Loucy (cell line): ENCODE measurements around the gene RAB7A.
A peak's percentile ranks its signal among the peaks of the same experiment; 100 is the strongest.

Experiments
- H2AFZ ChIP-seq: fragments of 200-600 bp; sonication (generic); 2 replicates; pipeline ENCODE4 v1.6.0; 2016; ENCODE audit warnings: antibody characterized with exemption, mild to moderate bottlenecking, low read length, moderate library complexity
- H3F3A ChIP-seq: fragments of 200-600 bp; 2 replicates; pipeline ENCODE4 v1.6.0; 2016; ENCODE audit warnings: antibody characterized with exemption, low read depth, mild to moderate bottlenecking
- H3K27me3 ChIP-seq: fragments of 200-600 bp; sonication (generic); 2 replicates; pipeline ENCODE4 v1.6.1; 2014; ENCODE audit warnings: low read length, mild to moderate bottlenecking; ENCODE audit not compliant: insufficient read depth, poor library complexity, severe bottlenecking
- H3K36me3 ChIP-seq: fragments of 200-600 bp; sonication (generic); 2 replicates; pipeline ENCODE4 v1.6.1; 2016; ENCODE audit warnings: low read length; ENCODE audit not compliant: insufficient read depth
- H3K4me1 ChIP-seq: fragments of 200-600 bp; sonication (generic); 2 replicates; pipeline ENCODE4 v1.5.1; 2014; ENCODE audit warnings: low read length, mild to moderate bottlenecking; ENCODE audit not compliant: insufficient read depth, poor library complexity, severe bottlenecking
- H3K4me2 ChIP-seq: fragments of 200-600 bp; sonication (generic); 2 replicates; pipeline ENCODE4 v1.6.0; 2014; ENCODE audit warnings: antibody characterized with exemption, low read length, low read depth, mild to moderate bottlenecking; ENCODE audit not compliant: poor library complexity, severe bottlenecking
- H3K4me3 ChIP-seq: fragments of 200-600 bp; sonication (generic); 2 replicates; pipeline ENCODE4 v1.5.1; 2014; ENCODE audit warnings: low read length, mild to moderate bottlenecking, mixed read lengths; ENCODE audit not compliant: poor library complexity, severe bottlenecking
- H3K79me2 ChIP-seq: fragments of 200-600 bp; sonication (generic); 2 replicates; pipeline ENCODE4 v1.6.1; 2014; ENCODE audit warnings: low read length; ENCODE audit not compliant: insufficient read depth
- H3K9ac ChIP-seq: fragments of 200-600 bp; sonication (generic); 2 replicates; pipeline ENCODE4 v1.6.0; 2014; ENCODE audit warnings: mild to moderate bottlenecking, low read depth, low read length, moderate library complexity; ENCODE audit not compliant: poor library complexity, severe bottlenecking
- H3K9me2 ChIP-seq: fragments of 200-600 bp; sonication (generic); replicated peaks from 2 replicates; pipeline ENCODE4 v1.6.1; 2016; ENCODE audit warnings: low read depth, low read length, mixed read lengths
- H3K9me3 ChIP-seq: fragments of 200-600 bp; sonication (generic); 2 replicates; pipeline ENCODE4 v1.6.1; 2014; ENCODE audit warnings: mild to moderate bottlenecking, antibody characterized with exemption, low read length, low read depth; ENCODE audit not compliant: insufficient read depth
- H4K20me1 ChIP-seq: fragments of 200-600 bp; sonication (generic); 2 replicates; pipeline ENCODE4 v1.6.0; 2014; ENCODE audit warnings: antibody characterized with exemption, low read length, mild to moderate bottlenecking; ENCODE audit not compliant: insufficient read depth, poor library complexity, severe bottlenecking
- CTCF ChIP-seq: fragments of 200-600 bp; sonication (generic); conservative IDR thresholded peaks from 2 replicates; pipeline ENCODE4 v1.5.1; 2014; ENCODE audit warnings: mild to moderate bottlenecking, antibody characterized with exemption, low read length
- EZH2phosphoT487 ChIP-seq: fragments of 200-600 bp; IDR thresholded peaks from 2 replicates; pipeline ENCODE4 v1.6.1; 2018; ENCODE audit warnings: antibody characterized with exemption, mild to moderate bottlenecking, moderate library complexity, borderline replicate concordance

RAB7A gene

DNA sequence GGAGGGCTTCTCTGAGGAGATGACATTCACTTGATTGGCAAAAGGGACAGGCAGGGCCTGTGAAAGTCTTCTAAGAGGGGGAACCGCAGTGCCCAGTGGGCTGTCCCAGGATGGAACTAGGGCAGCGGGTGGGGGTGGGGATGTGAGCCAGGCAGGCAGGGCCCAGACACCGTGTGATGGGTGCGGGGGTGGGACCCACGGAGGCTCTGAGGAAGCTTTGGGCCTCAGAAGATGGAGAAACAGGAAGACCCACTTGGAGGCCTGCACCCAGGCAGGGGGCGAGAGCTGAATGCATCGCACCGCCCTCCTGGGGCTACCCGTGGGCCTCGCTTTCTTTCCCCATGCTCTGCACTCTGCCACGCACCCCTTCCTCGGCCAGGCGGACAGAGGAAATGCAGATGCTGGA is 120.5 kb downstream of the RAB7A start:
- peak overlapping the region; percentile 72 for H3K9ac ChIP-seq
- H3K9me2 ChIP-seq, result no peaks in the 10 kb centered on the region
- H2AFZ ChIP-seq, result peak overlapping the region; percentile 35; the same call in 1 of the 2 replicates
- H3K79me2 ChIP-seq, result no peaks in the 10 kb centered on the region
- H4K20me1 ChIP-seq, result no peaks in the 10 kb centered on the region
- no peaks in the 10 kb centered on the region for H3K27me3 ChIP-seq
- no peaks in the 10 kb centered on the region for H3F3A ChIP-seq
- no peaks in the 10 kb centered on the region for H3K9me3 ChIP-seq
- H3K4me3 ChIP-seq, result peak overlapping the region; percentile 42
- no peaks in the 10 kb centered on the region for H3K36me3 ChIP-seq
- TF ChIP-seq EZH2phosphoT487 (no peak), CTCF (no peak)
- H3K4me2 ChIP-seq, result peak overlapping the region; percentile 66
- peaks cover 36% of the 10 kb centered on the region for H3K4me1 ChIP-seq

- no peak overlapping the region for H3K4me2 ChIP-seq
- no peaks in the 10 kb centered on the region for H3K79me2 ChIP-seq
- no peak overlapping the region for H2AFZ ChIP-seq
- no peaks in the 10 kb centered on the region for H3K36me3 ChIP-seq
- TF ChIP-seq EZH2phosphoT487 (no peak), CTCF (no peak)
- H3K4me3 ChIP-seq, result no peak overlapping the region
- no peaks in the 10 kb centered on the region for H3K9me2 ChIP-seq
- no peaks in the 10 kb centered on the region for H3K27me3 ChIP-seq
- peaks cover 36% of the 10 kb centered on the region for H3K4me1 ChIP-seq
- H4K20me1 ChIP-seq, result no peaks in the 10 kb centered on the region
- no peaks in the 10 kb centered on the region for H3F3A ChIP-seq
- no peaks in the 10 kb centered on the region for H3K9me3 ChIP-seq
- peak overlapping the region; percentile 72 for H3K9ac ChIP-seq
Observed at GRCh38 chr3:128847666-128848370, 121.8 kb downstream of the RAB7A start.

GRCh38 chr3:128848936-128849335 is 123.0 kb downstream of the RAB7A start:
- H3K9ac ChIP-seq, result no peak overlapping the region
- H3K9me2 ChIP-seq, result no peaks in the 10 kb centered on the region
- H3K4me1 ChIP-seq, result peaks cover 36% of the 10 kb centered on the region
- no peak overlapping the region for H2AFZ ChIP-seq
- H3K4me2 ChIP-seq, result no peak overlapping the region
- H3K79me2 ChIP-seq, result no peaks in the 10 kb centered on the region
- H3K36me3 ChIP-seq, result no peaks in the 10 kb centered on the region
- no peaks in the 10 kb centered on the region for H3F3A ChIP-seq
- peaks cover under 1% of the 10 kb centered on the region; the same call in 1 of the 2 replicates for H3K9me3 ChIP-seq
- no peak overlapping the region for H3K4me3 ChIP-seq
- no peaks in the 10 kb centered on the region for H3K27me3 ChIP-seq
- TF ChIP-seq CTCF, result no peak
- no peak for TF ChIP-seq EZH2phosphoT487
- no peaks in the 10 kb centered on the region for H4K20me1 ChIP-seq
